Hepatocyte (in vitro differentiated cells): ENCODE results near the gene FILIP1L. TPM values are rescaled to one million over a fixed set of nuclear protein-coding genes. Genes with fewer than 3 reads are reported as not detected.

Experiments used
- DNase-seq: peaks from one replicate; pipeline ENCODE4 v3.0.0-alpha.2; 2016; ENCODE audit warnings: low spot score
- H2AFZ ChIP-seq: fragments of 200-600 bp; sonication (generic); 2 replicates; pipeline ENCODE4 v1.6.0; 2016; ENCODE audit warnings: antibody characterized with exemption, mild to moderate bottlenecking
- H3K27ac ChIP-seq: fragments of 200-600 bp; sonication (generic); 2 replicates; pipeline ENCODE4 v1.5.1; 2016; ENCODE audit warnings: mild to moderate bottlenecking
- H3K27me3 ChIP-seq: fragments of 200-600 bp; sonication (generic); 2 replicates; pipeline ENCODE4 v1.6.1; 2016
- H3K36me3 ChIP-seq: fragments of 200-600 bp; sonication (generic); replicated peaks from 2 replicates; pipeline ENCODE4 v1.5.1; 2016; ENCODE audit warnings: low read depth; ENCODE audit not compliant: insufficient read depth
- H3K4me1 ChIP-seq: fragments of 200-600 bp; sonication (generic); 2 replicates; pipeline ENCODE4 v1.5.1; 2016; ENCODE audit warnings: mild to moderate bottlenecking, moderate library complexity; ENCODE audit not compliant: insufficient read depth
- H3K4me2 ChIP-seq: fragments of 200-600 bp; sonication (generic); 2 replicates; pipeline ENCODE4 v1.6.0; 2016
- H3K4me3 ChIP-seq: fragments of 200-600 bp; sonication (generic); 2 replicates; pipeline ENCODE4 v1.5.1; 2016; ENCODE audit warnings: mild to moderate bottlenecking
- H3K79me2 ChIP-seq: fragments of 200-600 bp; sonication (generic); 2 replicates; pipeline ENCODE4 v1.6.0; 2017; ENCODE audit warnings: mild to moderate bottlenecking
- H3K9me2 ChIP-seq: fragments of 200-600 bp; sonication (generic); replicated peaks from 2 replicates; pipeline ENCODE4 v1.6.0; 2017; ENCODE audit warnings: mild to moderate bottlenecking; ENCODE audit not compliant: insufficient read depth
- H3K9me3 ChIP-seq: fragments of 200-600 bp; sonication (generic); 2 replicates; pipeline ENCODE4 v1.5.1; 2016; ENCODE audit warnings: low read depth, mild to moderate bottlenecking
- H4K20me1 ChIP-seq: fragments of 200-600 bp; sonication (generic); 2 replicates; pipeline ENCODE4 v1.6.0; 2016; ENCODE audit warnings: mild to moderate bottlenecking; ENCODE audit not compliant: insufficient read depth, poor library complexity, severe bottlenecking
- EZH2 ChIP-seq: fragments of 200-600 bp; sonication (generic); IDR thresholded peaks from 2 replicates; pipeline ENCODE4 v1.6.1; 2016; ENCODE audit warnings: antibody characterized with exemption, mild to moderate bottlenecking, borderline replicate concordance
- EZH2phosphoT487 ChIP-seq: fragments of 200-600 bp; sonication (generic); IDR thresholded peaks from one replicate; pipeline ENCODE4 v1.6.1; 2018; ENCODE audit warnings: antibody characterized with exemption, mild to moderate bottlenecking, low read depth, moderate library complexity; ENCODE audit not compliant: unreplicated experiment, severe bottlenecking
- WGBS: methylation state at CpG from one replicate; pipeline ENCODE4 v1.1.6; 2016; ENCODE audit warnings: low lambda C conversion rate; ENCODE audit errors: missing lambda C conversion rate; 5-methylcytosine and 5-hydroxymethylcytosine counted together
- polyA plus RNA-seq: library from polyadenylated mRNA; unstranded; fragments of >200 nt; fragmentation: Nextera tagmentation; extraction: Ambion mirVana; gene quantifications from 2 replicates; pipeline ENCODE4 v1.2.1, GENCODE V29; 2016
- total RNA-seq: library from RNA; depleted of rRNA; stranded (reverse); fragments of >200 nt; gene quantifications from 2 replicates; pipeline ENCODE4 v1.2.3, GENCODE V29; 2014
- TF ChIP-seq, protein P1 (sequence below): fragments of 200-600 bp; sonication (generic); IDR thresholded peaks from 2 replicates; pipeline ENCODE4 v1.5.1; 2016; ENCODE audit warnings: antibody characterized with exemption, mild to moderate bottlenecking; ENCODE audit not compliant: poor library complexity

FILIP1L gene
- total and polyA plus RNA-seq, 2 experiments from 2014 or later: 48.2 to 49.4 TPM

DNA sequence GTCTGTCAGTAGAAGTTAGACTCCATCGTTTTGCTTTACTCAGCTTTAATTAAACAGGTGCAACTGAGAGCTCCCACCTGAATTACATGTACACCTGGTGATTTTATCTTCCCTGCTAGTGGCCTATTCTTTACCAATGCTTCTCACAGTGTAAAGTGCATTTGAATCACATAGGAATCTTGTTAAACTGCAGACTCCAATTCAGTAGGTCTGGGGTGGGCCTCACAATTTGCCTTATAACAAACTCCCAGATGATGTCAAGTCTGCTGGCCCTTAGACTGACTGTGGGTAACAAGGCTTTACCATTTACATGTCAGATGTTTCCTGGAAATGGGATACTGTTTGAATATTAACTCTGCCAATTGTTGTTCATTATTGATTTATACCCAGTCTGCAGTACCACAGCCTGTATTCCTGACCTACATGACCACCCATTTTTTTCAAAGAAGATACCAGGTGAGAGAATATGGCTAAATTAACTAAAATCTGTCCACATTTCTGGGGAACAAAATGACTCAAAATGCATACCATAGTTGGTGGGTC lies 259.5 kb downstream of the FILIP1L start:
- WGBS: 81% methylated on average over 1 of the region's 1 CpG
- Histone ChIP-seq H4K20me1 (no peaks in the 10 kb centered on the region), H3K9me3 (no peaks in the 10 kb centered on the region), H3K36me3 (no peaks in the 10 kb centered on the region), H3K4me2 (no peak overlapping the region), H3K4me1 (peaks cover 6% of the 10 kb centered on the region), H3K27ac (peak overlapping the region; percentile 6), H3K9me2 (no peaks in the 10 kb centered on the region), H3K79me2 (peaks cover 95% of the 10 kb centered on the region), H3K27me3 (no peaks in the 10 kb centered on the region), H2AFZ (no peak overlapping the region), H3K4me3 (no peak overlapping the region)
- DNase-seq: no peak
- TF ChIP-seq, protein P1, sequence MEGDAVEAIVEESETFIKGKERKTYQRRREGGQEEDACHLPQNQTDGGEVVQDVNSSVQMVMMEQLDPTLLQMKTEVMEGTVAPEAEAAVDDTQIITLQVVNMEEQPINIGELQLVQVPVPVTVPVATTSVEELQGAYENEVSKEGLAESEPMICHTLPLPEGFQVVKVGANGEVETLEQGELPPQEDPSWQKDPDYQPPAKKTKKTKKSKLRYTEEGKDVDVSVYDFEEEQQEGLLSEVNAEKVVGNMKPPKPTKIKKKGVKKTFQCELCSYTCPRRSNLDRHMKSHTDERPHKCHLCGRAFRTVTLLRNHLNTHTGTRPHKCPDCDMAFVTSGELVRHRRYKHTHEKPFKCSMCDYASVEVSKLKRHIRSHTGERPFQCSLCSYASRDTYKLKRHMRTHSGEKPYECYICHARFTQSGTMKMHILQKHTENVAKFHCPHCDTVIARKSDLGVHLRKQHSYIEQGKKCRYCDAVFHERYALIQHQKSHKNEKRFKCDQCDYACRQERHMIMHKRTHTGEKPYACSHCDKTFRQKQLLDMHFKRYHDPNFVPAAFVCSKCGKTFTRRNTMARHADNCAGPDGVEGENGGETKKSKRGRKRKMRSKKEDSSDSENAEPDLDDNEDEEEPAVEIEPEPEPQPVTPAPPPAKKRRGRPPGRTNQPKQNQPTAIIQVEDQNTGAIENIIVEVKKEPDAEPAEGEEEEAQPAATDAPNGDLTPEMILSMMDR: no peak
- no peak for TF ChIP-seq EZH2phosphoT487

DNA sequence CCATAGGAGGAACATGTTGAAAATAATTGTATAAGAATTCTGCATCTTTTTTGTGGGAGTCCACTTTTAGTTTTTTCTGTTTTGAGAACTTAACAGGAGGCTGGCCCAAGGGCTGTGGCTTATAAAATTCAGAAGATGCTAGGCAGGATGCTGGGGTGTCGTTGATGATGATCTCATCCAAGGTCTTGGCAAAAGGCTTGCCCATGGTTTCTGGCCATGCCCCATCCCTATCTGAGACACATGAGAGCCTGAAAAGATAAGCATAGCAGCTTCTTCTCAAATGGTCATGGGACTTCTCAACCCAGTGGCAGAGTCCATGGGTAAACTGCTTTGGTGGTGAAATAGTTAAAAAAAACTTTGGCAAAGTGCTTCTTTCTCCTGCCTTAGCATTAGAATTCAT lies 261.4 kb downstream of the FILIP1L start:
- no peak overlapping the region for H3K4me3 ChIP-seq
- no peaks in the 10 kb centered on the region for H3K9me3 ChIP-seq
- no peak overlapping the region for H2AFZ ChIP-seq
- H3K79me2 ChIP-seq: peaks cover 92% of the 10 kb centered on the region
- no peaks in the 10 kb centered on the region for H4K20me1 ChIP-seq
- no peaks in the 10 kb centered on the region for H3K36me3 ChIP-seq
- H3K27me3 ChIP-seq: no peaks in the 10 kb centered on the region
- WGBS: 86% methylated on average over 1 of the region's 1 CpG
- no peak overlapping the region for H3K27ac ChIP-seq
- DNase-seq: no peak
- no peaks in the 10 kb centered on the region for H3K9me2 ChIP-seq
- no peak for TF ChIP-seq EZH2
- no peak overlapping the region for H3K4me2 ChIP-seq
- H3K4me1 ChIP-seq: peaks cover 6% of the 10 kb centered on the region

DNA sequence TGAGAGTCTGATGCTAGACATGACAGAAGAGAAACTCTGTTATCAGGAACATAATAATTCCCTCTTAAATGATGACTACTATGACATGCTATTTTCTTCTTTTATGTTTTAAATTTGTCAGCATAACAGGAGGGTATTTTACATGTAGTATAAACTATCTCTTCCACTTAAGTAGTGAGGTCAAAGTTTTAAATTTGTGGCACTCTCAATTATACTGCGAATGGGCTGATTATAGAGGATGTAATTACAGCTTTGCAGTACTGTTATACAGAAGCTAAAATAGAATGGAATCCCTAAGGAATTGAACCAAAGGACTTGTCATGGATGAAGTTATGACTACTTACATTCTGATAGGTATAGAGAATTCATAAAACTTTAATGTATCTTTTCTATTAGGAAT lies 262.3 kb downstream of the FILIP1L start:
- TF ChIP-seq EZH2 (no peak), EZH2phosphoT487 (no peak)
- TF ChIP-seq, protein P1: no peak
- H3K27ac ChIP-seq: no peak overlapping the region
- no peak for DNase-seq
- no peaks in the 10 kb centered on the region for H3K9me3 ChIP-seq
- peaks cover 83% of the 10 kb centered on the region for H3K79me2 ChIP-seq
- H2AFZ ChIP-seq: no peak overlapping the region
- H3K4me2 ChIP-seq: no peak overlapping the region
- peaks cover under 1% of the 10 kb centered on the region for H3K4me1 ChIP-seq
- H3K9me2 ChIP-seq: no peaks in the 10 kb centered on the region
- 95% methylated on average over 1 of the region's 1 CpG for WGBS
- no peaks in the 10 kb centered on the region for H3K27me3 ChIP-seq
- H3K4me3 ChIP-seq: no peak overlapping the region
- H4K20me1 ChIP-seq: no peaks in the 10 kb centered on the region
- no peaks in the 10 kb centered on the region for H3K36me3 ChIP-seq

DNA sequence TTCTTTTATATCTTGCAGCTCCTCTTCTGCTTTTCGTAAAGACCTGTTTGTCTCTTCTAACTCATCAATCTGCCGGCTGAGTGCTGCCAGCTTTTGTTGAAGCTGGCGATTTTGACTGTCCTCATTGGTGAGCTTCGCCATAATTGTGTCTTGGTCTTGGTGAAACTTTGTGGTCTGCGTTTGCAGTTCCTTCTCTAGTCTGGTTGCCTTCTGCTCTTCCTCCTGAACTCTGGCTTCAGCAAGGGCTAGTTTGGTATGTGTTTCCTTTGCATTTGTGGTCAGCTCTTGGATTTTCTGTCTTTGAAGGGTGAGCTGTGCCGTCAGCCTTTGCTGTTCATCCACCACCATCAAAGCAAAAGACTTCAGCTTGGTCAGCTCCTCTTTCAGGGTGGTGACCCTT lies 263.7 kb downstream of the FILIP1L start:
- no peaks in the 10 kb centered on the region for H3K27me3 ChIP-seq
- H3K27ac ChIP-seq: no peak overlapping the region
- WGBS: 88% methylated on average over 6 of the region's 6 CpGs
- H3K79me2 ChIP-seq: peaks cover 69% of the 10 kb centered on the region
- no peaks in the 10 kb centered on the region for H3K36me3 ChIP-seq
- no peaks in the 10 kb centered on the region for H3K9me3 ChIP-seq
- H3K4me2 ChIP-seq: no peak overlapping the region
- no peaks in the 10 kb centered on the region for H3K4me1 ChIP-seq
- DNase-seq: no peak
- H3K4me3 ChIP-seq: no peak overlapping the region
- H4K20me1 ChIP-seq: no peaks in the 10 kb centered on the region
- no peaks in the 10 kb centered on the region for H3K9me2 ChIP-seq
- TF ChIP-seq EZH2: no peak
- TF ChIP-seq, protein P1: no peak
- no peak for TF ChIP-seq EZH2phosphoT487
- no peak overlapping the region for H2AFZ ChIP-seq
